Limb (tissue), 2 donors: ENCODE measurements around the gene GRIN2B.

Source experiments
- DNase-seq, 2 donors: peaks; one replicate each; pipeline ENCODE4 v3.0.0-alpha.2; 2016; ENCODE audit errors: extremely low spot score in 2 of 2

The GRIN2B gene

DNA sequence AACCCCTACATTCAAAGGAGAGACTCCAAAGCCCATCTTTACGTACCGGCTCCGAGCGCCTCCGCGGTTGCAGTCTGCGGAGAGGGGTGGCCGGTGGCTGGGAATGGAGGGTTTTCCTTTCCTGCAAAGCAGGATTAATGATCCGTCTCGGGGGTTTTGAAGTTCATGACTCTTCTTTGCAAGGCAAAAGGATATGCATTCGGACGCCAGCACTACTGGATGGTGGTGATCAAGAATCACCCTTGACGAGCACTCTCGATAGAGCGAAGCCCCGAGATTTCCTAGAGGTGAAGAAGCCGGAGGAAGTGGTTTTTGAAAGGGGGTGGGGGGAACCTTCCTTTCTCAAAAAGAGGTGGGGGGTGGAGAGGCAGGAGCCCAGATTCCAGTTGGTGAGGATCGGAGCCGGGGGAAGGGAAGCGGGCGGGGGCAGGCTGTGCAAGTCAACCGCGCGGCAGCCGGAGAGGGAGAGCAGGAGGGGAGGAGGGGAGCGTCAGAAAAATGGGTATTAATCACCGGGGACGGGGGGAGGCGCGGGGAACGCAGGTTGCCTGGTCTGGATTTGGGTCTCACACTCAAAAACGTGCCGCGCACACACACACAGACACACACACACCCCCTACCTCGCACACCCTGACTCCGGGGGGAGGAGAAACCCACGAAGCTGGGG lies at the start of gene GRIN2B:
Gene GRIN2B (minus strand): TSS at position 307 of the 667 bp plus-strand sequence. CDS start 115,394 bp downstream, outside the sequence.
- peak in 1 of 2 donors; percentile 64 for DNase-seq

DNA sequence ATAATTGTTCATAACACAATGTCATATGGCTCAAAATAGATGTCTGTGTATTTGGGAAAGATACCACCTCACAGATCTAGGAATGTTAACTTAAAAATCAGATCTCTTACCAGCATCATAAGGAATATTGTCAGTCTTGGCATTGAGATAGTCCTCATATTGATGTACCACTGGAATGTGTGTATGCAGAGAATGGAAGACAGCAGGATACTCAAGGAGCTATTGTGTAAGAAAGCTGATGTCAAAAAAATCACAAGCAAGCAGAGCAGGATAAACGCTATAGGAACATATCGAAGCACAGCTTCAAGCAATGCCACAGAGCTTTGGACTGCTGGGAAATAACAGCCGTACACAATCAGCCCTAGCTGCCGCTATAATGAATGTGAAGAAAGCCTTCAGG lies 45.1 kb upstream of the GRIN2B start:
- no peak for DNase-seq

DNA sequence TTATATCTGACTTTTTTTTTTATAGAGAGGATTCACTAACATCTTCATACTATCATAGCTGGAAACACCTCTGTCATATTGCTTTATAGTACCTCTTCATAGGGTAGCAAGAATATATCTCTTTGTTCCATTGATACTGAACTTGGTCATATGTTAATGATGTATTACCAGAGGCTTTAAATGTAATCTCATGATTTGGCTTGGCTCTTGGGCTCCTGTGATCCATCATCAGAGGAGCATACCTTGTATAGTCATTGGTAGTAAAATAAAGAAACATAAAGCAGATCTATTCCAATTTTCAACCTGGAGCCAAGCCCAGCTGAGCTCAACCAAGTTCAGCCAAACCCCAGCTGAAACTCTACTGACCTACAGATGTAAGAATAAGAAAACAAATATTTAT lies 43.2 kb upstream of the GRIN2B start:
- DNase-seq: no peak

DNA sequence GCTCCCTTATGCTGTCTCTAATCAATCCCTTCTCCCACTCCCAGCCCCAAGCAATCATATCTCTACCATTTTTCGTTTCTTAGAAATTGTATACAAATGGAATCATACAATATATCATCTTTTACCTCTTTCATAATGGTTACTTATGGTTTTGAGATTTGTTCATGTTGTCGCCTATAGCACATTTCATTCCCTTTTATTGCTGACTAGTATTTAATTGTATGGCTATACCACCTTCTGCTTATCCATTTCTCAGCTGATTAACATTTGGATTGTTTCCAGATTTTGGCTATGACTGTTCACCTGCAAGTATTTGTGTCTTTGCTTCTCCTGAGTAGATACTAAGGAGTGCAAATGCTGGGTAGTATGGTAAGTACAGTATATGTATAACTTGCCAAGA lies 36.7 kb upstream of the GRIN2B start:
- DNase-seq: no peak

DNA sequence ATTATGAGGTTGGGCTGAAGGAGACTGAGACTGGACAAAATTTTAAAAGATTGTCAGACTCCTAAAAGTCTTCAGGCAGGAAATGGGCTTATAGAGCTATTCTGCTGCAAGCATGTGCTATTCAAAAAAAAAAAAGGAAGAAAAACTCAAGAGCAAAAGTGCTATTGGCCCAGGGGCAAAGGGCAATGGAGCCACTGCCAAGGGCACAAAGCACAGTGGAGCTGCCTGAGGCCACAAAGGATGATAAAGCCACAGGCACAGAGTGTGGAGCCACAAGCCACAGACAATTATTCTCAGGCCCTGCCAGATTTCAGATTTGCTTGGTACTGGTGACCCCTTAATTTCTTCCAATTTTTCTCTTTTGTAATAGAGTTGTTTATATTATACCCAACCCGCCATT lies 29.6 kb upstream of the GRIN2B start:
- DNase-seq: no peak

DNA sequence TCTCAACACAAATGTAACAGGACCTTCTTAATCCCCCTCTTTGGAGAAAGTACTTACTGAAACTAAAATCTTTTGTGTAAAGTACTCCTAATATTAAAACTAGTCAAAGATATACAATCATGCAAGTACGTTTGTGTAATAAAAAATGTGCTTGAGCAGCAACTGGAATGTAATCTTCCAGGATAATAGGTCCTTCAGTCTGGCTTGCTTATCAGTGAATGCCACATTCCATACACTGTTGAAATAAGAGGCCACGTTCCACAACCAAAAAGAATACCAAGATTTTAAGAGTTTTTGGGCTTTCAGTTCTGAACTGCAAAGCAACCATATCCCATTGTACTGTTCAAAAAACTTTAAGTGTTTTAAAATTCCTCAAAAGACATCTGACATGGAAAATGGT lies 26.2 kb upstream of the GRIN2B start:
- no peak for DNase-seq

DNA sequence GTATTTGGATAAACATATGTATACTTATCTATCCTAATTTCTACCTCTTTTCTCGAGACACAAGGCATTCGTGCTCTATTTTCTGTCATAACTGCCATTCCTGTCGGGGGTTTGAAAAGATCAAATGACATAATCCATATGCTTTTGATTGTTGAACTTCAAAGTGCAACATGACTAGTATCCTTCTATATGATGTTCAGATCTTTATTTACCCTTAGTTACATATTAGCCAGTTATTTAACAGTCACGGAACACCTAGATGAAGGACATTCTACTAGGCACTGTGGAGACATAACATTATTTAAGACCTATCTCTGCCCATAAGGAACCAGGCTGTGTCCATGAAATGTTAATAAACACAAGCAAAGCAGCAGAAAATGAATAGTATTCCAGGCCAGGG lies 11.2 kb upstream of the GRIN2B start:
- no peak for DNase-seq

DNA sequence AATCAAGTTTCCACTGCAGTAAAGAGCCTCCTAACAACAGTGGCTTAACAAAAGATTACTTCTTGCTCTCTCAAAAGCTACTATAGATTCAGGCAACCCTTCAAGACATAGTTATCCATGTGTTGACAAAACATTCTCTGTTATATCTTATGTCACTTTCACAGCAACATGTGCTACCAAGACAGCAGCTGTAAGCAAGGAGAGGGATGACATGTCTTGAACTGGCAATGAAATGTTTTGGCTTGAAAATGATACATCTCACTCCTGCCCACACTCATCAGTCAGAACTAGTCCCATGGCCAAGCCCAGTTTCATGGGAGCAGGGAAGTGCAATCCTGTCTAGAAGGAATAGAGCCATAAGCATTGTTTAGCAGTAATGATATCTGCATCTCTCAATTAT lies 10.7 kb upstream of the GRIN2B start:
- DNase-seq: no peak

DNA sequence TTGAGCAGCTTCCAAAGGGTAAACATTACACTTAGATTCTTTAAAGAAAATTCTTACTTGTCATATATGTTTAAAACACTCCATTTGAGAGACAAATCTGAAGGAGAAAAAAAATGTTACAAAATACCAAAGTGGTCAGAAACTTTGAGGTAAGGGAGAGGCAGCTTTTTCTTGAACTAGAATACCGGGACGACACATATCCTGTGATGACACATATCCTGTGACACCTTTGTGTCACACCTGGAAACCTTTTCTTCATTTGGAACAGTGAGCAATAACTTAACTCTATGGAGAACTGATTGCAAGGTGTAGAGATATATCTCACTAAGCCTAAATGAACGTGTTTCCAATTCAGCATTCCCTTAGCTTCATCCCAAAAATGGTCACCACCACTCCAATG lies 4.6 kb upstream of the GRIN2B start:
- DNase-seq: no peak

DNA sequence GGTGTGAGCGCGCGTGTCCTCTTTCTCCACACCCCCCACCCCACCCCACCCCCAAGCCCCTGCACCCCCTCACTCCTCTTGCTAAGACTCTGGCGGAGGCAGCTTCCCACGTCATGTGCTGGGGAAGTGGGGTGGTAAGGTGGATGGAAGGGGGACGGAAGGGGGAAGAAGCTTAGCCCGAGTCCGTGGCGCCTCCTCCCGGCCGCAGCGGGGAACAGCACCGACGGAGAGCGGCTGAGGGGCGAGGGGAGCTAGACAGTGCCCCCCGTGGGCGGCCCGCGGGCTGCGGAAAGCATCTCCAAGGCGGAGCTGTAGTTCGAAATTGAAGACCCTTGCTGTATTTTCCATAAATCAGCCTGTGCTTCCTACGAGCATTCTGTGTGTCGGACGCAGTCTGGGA lies 588 bp upstream of the GRIN2B start:
- DNase-seq: peak; percentile 36 to 85

DNA sequence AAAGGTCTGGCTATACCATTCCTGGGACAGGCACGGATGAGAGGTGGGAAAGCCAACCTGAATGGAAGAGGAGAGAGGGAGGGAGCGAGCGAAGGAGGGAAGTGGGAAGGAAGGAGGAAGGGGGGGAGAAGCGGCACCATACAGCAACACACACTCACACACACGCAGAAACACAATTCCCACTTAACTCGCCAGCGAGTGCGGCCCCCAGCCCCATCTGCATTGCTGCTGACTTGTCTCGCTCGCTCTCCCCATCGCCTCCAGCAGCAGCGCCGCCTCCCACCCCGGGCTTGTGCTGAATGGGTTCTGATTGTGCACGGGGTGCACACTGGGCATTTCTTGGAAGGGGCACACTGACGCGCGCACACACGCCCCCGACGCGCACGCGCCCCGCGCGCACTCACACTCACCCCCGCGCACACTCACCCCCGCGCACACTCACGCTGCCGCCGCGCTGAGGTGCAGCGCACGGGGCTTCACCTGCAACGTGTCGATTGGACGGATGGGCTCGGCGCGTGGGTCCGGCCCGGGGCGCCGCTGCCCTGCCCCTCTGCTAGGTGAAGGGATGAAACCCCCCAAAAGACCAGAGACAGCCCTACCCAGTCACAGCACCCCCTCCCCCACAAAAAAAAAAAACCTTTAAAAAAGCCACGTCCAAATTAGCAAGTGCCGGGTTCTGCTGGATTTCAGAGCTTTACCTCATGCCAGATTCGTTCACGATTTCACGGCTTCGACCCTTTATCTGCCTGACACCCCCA lies 685 bp downstream of the GRIN2B start:
- DNase-seq: peak in 1 of 2 donors; percentile 79

DNA sequence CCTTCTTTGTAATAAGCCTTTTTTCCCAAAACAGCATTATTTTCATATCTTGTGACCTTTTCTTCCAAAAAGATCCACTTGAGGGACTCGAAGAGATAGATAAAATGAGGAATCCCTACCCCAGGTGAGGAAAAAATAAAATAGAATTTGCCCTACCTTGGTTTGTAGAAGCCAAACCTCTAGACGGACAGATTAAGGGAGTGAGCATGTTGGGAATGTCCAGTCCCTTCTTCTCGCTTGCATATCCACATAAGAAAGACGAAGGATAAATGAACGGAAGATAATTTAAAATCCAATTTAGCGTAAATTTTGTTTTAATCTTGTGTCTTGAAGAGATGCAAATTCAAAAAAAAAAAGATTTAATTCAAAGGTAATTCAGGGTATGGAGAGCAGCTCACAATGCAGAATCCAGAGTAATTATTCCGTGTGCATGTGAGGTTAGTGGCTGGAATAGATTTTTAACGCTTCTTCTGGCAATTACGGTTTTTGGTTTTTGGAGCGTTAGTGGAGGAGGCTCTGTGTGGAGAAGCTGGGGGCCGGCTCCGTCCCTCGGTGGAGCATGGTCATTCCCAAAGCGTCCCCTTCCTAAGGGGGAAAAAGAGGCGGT lies 1.5 kb downstream of the GRIN2B start:
- DNase-seq: no peak

DNA sequence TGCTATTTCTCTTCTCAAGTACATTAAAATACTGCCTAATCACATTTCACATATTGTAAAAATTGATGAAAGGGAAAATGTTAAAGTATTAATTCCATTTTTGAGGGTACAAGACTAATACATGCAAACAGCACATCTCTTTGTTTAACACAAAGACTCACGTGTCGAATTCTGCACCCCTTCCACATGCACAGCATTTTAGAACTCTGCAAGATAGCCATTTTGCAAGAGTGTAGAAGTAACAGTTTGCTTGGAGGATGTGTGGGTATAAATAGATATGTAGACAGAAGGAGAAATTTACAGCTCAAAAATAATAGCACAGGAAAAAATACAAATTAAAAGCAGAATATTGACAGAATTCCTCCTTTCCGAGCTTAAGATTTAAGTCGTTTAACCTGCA lies 2.5 kb downstream of the GRIN2B start:
- no peak for DNase-seq

DNA sequence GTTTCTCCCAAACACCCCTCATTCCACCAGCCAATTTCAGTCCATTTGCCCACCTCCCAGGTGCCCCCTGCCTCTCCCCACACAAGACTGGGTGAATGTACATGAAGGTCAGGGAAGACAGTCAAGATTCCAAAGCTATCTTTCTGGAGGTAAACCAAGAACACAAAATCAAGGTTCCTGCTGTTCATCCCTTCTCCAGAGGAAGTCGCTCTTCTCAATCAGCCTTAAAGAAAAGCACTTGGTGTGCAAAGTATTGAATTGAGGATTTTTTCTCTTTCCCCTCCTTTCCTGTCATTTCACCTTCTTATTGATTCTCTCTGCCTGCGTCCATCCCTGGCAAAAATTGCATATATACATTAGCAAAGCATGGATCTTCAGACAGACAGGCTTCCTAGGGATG lies 4.5 kb downstream of the GRIN2B start:
- DNase-seq: no peak

DNA sequence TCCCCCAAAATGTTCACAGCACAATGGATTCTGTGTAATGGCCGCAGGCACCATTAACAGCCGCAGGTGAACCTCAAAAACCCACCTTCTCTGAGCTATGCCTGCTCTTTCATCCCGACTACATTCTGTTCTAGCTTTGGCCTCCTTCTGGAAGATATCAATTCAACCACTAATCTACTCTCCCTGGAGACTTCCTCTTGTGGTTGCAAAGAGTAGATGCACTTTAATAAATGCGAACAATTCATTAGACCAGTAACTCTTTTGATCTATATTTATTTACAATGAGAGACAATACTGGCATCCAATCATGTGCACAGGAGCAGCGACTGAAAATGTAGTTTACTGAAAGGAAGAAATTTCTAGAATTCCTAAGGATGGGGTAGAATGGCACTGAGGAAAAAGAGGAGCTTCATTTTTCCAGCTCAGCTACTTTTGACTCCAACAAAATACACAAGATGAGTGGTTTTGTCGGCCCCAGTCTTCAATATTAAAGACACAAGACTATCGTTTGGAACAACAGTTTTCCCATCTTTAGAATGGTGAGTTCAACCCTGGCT lies 5.3 kb downstream of the GRIN2B start:
- no peak for DNase-seq

DNA sequence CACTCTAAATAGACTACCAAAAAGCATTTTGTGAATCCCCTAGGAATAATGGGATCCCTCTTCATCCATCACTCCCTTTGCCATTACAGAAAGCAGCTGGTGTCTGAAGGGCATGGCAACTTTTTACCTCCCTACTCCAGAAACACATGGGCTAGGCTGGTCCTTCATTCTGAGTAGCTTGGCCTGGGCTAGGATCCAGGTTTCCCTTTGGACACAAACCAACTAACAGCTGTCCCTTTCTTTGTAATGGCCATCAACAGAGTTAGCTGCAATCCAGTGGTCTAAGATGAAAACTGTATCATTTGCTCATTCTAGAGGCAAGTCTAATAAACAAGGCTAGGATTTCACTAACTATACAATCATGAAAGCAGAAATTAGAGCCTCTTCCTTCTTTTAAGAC lies 7.4 kb downstream of the GRIN2B start:
- no peak for DNase-seq

DNA sequence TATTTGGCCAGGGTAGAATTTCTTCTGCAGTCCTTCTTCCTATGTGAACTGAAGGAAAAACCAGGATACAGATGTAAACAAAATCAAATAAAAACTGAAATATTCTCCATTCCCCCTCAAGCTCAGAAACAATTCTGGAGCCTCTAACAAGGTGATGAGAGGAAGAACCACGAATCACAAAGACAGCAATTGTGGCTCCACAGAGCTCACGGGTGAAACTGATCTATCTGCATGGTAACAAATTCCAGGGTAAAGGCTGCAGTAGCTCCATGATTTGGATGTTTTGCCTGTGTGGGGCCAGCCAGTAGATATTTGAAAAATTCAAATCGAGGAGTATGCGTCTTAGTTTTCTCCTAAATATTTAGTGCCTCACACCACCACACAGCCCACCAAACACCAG lies 10.6 kb downstream of the GRIN2B start:
- no peak for DNase-seq

DNA sequence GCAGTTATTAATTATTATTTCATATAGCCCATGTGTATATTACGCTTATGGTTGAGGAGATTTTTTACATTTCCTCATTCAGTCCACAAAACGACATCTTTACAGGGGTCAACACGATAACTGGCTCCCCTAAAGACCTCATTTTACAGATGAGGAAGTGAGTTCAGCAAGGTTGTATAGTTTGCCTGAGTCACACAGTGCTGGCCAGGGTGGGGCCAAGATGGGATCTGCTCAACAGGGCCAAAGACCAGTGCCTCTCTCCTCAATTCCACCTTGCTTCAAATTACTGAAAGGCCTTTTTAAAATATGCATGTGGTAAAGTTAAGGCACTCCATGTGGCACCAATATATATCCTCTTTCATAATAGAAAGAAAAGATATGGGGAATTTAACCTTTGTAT lies 13.1 kb downstream of the GRIN2B start:
- DNase-seq: no peak

DNA sequence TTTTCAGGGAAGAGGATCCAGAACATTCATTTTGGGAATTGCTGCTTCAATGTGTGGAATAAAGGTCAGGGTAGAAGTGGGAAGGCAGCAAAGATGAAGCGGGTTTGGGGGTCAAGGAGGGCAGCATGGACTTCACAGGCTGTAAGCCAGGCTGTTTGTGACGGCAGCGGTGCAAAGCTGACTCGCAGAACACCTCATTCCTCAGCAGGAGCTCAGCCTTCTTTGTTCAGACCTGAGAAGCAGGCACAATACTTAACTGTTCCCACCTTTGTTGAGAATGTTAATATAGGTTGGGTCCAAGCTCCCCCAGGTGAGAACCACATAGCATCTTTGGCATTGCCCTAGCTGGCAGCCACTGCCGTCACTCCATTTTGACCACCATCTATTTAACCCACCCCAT lies 16.7 kb downstream of the GRIN2B start:
- DNase-seq: no peak

DNA sequence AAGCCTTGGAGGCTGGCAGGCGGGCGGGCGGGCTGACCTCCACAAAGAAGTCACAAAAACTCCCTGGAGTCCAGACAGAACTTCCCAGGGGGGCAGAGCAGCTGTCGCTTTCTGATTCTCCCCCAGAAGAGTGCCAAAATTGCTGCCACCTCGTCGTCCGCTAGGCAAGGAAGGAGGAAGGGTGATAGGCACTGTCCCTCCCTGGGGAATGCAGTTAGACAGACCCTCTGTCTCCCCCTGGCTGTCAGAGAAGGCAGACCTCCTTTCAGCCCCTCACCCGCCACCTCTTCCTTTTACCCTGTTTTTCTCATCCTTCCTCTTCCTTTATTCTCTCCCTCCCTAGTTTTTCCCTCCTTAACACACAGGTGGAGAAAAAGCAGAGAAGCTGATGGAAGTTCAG lies 18.7 kb downstream of the GRIN2B start:
- no peak for DNase-seq

DNA sequence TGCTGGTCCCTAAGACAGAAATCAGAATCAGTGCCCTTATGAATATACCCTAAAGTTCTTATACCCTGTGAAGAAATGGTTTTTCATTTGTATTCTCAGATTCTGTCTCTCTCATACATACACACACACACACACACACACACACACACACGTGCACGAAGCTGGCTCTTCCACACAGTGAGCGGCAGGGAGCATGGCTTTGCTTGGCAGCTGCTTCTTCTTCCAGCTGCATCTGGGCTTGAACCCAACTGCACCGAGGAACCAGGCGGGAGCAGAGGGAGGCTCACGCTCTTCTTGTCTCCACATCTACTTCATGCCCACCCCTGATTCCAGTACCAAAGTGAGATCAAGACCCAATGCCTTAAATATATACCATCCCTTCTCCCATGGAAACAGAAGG lies 19.4 kb downstream of the GRIN2B start:
- DNase-seq: peak in 1 of 2 donors; percentile 54

DNA sequence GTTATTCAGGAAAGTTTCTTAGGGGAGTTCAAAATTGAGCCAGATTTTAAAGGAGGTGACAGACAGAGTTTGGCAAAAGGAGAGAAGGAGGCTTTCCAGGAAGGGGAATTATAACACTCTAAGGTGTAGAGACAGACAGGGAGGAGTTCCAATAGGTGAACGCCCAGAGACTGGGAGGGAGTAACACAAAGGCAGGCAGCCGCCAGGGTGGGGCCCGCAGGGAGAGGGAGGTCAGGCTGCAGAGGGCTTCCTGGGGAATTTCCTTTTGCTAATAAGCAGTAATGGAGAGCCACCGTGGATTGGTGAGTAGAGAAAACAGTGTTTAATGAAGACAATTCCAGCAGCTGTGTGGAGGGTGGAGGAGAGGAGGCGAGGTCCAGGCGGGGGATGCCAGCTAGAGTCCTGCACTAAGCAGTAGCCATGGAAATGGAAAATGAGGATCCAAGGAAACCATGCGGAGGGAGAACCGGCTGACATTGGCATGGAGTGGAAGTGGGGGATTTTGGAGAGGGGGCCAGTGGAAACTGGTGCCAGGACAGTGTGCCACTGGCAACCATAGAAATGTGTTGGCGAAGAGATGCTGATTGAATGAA lies 22.2 kb downstream of the GRIN2B start:
- DNase-seq: peak in 1 of 2 donors; percentile 36
